Endothelial cell of umbilical vein (primary cell): ENCODE data around the gene CROCC.

ENCODE experiments used
- CTCF ChIP-seq, 2 donors: IDR thresholded peaks; 1 replicate in 1 of 2; 2 replicates in 1 of 2; pipeline ENCODE4 v1.5.1; 2011; ENCODE audit warnings: low read length in 2 of 2, mild to moderate bottlenecking in 2 of 2, moderate library complexity in 2 of 2, control low read depth in 1 of 2, inconsistent platforms in 1 of 2, low read depth in 1 of 2; ENCODE audit not compliant: insufficient read depth in 1 of 2; ENCODE audit errors: extremely low read depth in 1 of 2
- EZH2 ChIP-seq: IDR thresholded peaks from 2 replicates; pipeline ENCODE4 v1.6.1; 2012; ENCODE audit warnings: borderline replicate concordance, low read depth, mild to moderate bottlenecking, moderate library complexity, low read length, inconsistent platforms; ENCODE audit not compliant: severe bottlenecking
- MYC ChIP-seq: IDR thresholded peaks from one replicate; pipeline ENCODE4 v1.6.1; 2011; ENCODE audit warnings: mild to moderate bottlenecking, low read depth, low read length
- POLR2AphosphoS5 ChIP-seq: IDR thresholded peaks from 2 replicates; pipeline ENCODE4 v1.6.1; 2012; ENCODE audit warnings: low read depth, mild to moderate bottlenecking, control low read depth, low read length, moderate library complexity; ENCODE audit not compliant: insufficient read depth
- TF ChIP-seq, protein P1 (sequence below): IDR thresholded peaks from 2 replicates; pipeline ENCODE4 v1.6.1; 2011; ENCODE audit not compliant: insufficient read depth, insufficient read length

DNA sequence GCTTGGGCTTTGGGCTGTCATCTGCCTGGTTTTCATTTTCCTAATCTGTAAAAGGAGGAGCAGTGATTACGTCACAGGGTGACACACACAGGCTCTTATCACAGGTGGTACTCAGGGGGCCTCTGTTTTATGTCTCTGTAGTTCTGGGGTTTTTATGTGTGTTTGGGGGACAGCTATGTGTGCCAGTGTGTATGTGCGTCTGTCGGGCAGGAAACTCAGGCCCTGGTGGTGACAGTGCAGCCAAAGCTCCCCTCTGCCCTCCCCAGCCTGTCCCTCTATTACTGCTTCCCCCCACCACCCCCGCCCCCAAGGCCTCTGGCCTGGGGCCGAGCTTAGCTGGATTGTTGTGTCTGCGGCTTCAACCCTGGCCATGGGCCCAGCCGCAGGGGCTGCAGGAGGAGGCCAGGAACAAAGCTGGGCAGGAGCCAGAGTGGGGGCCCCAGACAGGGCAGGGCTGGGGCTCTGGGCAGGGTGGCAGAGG, 45.4 kb downstream of the CROCC start:
- TF ChIP-seq, protein P1, sequence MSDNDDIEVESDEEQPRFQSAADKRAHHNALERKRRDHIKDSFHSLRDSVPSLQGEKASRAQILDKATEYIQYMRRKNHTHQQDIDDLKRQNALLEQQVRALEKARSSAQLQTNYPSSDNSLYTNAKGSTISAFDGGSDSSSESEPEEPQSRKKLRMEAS, result no peak
- TF ChIP-seq CTCF (IDR thresholded peaks at IDR 0.05; ENCODE audit: extremely low read depth in 1 of 2, insufficient read depth in 1 of 2, low read depth in 1 of 2, low read length in 2 of 2), result no peak
- no peak for TF ChIP-seq EZH2
- no peak for TF ChIP-seq MYC
- TF ChIP-seq POLR2AphosphoS5, result peak; percentile 60
